Hypothalamus (tissue), 51 donors: ENCODE data around the gene SPRY1.

Experiments
- DNase-seq, 51 donors: peaks; one replicate each; lab custom pipeline; 2025; lab: John Stamatoyannopoulos, UW

Gene SPRY1

DNA sequence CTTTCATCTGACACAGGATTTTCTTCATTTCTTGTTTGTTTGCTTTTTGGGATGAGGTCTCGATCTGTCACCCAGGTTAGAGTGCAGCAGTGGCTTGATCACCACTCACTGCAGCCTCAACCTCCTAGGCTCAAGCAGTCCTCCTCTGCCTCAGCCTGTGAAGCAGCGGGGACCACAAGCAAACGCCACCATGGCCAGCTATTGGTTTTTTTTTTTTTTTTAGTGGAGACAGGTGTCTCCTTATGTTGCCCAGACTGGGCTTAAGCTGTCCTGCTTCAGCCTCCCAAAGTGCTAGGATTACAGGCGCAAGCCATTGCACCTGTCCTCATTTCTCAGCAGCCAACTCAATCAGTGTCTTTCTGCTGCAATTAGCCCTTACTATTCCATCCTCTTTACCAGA, 10.3 kb downstream of the SPRY1 start:
- DNase-seq = no peak

DNA sequence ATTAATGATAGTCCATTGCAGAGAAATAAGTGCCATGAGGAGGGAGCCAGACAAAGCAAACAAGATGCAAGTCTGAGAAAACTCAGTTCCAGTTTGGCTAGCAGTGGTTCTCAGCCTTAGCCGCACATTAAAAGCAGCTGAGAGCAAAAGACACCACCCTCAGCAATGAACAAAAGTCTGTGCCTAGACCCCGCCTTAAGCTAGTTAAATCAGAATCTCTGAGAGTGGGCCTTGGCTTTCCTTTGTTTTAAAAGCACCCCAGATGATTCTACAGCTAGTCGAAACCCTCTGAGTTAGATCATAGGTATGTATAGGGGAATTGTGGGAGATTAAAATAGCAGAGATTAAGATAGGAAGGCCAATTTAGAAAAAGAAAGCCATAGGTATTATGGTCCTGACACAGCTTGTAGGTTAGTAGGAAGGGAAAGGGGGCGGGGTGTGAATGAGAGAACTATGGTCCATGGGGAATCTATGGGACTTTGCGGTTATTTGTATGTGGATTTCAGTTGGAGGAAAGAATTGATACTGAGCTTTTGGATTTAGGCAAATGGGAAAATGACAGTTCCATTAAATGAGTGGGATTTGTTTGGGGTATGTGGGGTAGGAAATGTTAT, 12.0 kb downstream of the SPRY1 start:
- DNase-seq = no peak

- DNase-seq = no peak
These were observed 12.7 kb downstream of the SPRY1 start for GRCh38 chr4:123409334-123409733.

DNA sequence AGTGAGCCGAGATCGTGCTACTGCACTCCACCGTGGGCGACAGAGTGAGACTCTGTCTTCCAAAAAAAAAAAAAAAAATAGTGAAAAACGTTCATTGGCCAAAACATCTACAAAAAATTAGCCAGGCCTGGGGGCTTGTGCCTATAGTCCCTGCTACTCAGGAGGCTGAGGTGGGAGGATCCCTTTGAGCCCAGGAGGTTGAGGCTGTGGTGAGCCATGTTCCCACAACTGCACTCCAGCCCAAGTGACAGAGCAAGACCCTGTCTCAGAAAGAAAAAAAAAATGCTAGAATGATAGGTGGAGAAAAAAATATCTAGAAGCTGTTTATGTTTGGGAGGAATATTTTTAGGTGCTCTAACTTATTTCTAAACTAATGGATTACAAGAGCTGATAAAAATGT, 14.9 kb downstream of the SPRY1 start:
- no peak for DNase-seq

GRCh38 chr4:123412091-123412505, 15.5 kb downstream of the SPRY1 start:
- no peak for DNase-seq

DNA sequence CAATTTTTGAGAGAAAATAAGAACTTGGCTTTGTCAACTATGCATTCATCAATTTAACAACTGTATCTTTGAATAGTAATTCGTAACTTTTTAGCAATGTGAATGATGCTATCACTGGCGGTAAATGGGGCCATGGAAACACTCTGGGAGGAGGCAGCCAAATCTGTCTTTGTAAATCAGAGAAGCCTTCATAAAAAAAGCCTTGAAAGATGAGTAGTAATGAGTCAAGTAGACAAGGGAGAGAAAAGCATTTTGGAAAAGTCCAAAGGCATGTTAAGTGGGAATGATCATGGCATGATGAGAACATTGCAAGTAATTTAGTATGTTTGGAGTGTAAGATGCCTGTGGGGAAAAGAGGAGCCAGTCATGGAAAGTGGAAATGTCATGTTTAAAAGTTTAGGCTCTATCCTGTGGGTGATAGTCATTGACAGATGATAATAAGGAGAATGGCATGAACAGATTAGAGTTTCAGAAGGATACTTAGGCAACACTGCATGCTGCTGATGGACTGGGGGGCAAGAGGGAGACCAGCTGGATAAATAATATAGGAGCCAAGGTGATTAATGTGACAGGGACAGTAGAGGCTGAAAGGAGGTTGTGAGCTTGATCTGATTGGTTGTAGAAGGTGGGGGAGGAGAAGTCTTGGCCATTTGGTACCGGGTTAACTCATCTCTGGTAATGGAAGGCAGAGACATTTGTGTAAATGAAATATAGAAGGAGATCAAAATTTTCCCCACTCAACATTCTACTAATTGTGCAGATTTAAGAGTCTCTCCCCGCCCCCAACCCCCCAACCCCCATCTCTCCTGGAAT, 16.3 kb downstream of the SPRY1 start:
- DNase-seq = no peak

DNA sequence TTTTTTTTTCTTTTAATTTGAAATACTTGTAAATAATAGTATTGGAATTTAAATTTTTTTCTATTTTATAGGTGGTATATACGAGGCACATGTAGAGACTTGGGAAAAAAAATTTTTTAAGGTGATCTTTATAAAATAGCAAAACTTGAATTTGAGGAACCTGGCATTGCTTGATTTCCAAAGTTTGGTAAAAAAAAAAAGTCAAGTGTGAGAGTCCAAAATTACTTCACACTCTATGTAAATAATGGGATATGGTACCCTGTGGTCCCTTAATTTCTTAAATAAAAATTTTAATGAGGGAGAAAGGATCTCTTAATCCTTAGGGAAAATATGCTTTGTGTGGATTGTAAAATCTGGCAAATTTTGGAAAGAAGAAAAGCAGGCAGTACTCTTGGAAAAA, 19.0 kb downstream of the SPRY1 start:
- DNase-seq = no peak

GRCh38 chr4:123415977-123416376, 19.4 kb downstream of the SPRY1 start:
- no peak for DNase-seq

- DNase-seq = no peak
These were observed 21.2 kb downstream of the SPRY1 start for GRCh38 chr4:123417813-123418212.

GRCh38 chr4:123418351-123418931, 21.8 kb downstream of the SPRY1 start:
- DNase-seq = peak in 3 of 51 donors; percentile 9 to 20 (median 15)

DNA sequence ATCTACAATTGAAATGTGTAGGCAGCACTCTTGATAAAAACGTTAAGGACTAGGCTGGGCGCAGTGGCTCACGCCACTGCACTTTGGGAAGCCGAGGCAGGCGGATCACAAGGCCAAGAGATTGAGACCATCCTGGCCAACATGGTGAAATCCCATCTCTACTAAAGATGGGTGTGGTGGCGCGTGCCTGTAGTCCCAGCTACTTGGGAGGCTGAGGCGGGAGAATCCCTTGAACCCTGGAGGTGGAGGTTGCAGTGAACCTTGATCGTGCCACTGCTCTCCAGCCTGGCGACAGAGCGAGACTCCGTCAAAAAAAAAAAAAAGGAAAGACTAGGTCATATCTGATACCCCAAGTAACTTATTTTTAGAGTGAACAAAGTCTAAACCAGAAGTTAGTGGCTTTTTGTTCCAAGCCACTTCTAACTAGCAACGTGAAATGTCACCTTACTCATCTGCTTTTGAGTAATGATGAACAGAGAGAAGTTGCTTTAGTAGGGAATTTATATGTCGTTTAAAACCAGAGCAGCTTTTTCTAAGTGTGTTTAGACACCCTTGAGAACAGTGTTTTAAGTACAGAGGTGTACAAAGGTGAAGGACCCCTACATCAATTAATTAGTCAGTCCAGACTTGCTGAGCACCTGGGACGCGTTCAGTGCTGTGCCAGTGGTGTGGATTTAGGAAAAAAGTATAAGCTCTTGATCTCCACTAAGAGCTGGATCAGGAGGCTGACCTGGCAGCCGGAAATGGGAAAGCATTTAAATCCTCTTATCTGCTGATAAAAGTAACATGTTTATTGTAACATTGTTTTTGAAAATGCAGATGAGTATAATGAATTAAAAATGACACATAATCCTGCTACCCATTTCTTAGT, 23.5 kb downstream of the SPRY1 start:
- DNase-seq = no peak

DNA sequence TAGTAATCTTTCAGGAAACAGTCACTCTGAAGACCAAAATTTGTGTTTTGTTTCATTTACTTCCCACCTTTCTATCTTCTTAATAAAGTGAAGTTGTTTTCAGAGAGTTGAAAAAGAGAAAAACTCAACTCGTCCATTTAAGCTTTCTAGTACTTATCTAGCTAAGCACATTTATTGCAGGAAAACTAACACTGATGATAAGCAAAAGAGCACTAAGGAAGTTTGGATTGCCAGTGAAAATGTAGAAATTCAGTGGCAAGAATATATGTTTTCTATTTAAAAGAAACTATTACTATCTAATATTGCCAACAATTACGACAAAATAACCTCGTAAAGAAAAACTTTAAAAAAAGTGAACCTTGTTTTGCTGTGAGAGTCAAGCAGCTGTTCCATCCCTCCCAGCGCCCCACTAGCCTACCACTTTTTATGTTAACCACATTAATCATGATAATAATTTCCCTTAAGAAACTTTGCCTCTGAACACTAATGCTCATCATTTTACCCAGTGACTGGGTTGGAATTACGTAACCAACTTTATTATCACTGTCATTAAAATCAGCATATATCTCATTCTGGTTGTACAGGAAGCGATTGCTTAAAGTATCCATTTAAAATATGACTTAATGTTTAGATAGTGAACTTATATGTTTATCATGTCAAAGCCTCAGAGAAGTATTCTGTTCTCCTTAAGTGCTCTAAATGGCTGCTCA, 24.8 kb downstream of the SPRY1 start:
- no peak for DNase-seq

GRCh38 chr4:123421937-123422781, 25.6 kb downstream of the SPRY1 start:
- DNase-seq = no peak

GRCh38 chr4:123423819-123424218, 27.2 kb downstream of the SPRY1 start:
- DNase-seq = no peak

DNA sequence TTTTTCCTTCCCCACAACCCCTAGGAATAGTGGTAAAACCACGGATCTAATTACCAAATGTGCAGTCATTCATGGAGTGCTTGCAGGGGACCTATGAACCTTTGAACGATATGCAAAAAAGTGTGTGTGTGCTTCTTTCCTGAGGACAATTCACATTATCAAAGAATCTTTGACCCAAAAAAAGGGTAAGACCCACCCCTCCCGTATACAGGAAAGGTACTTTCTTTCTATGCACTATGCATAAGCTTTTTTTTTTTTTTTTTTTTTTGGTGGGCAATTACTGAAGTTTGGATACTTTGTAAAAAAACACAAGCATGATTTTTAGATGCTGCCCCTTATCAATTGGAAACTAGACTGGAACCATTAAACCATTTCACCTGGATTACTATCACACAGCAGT, 31.4 kb downstream of the SPRY1 start:
- DNase-seq = no peak

GRCh38 chr4:123430031-123430430, 33.4 kb downstream of the SPRY1 start:
- DNase-seq = no peak

- DNase-seq = no peak
These were observed 33.9 kb downstream of the SPRY1 start for GRCh38 chr4:123430501-123430900.

GRCh38 chr4:123433573-123433972, 37.0 kb downstream of the SPRY1 start:
- DNase-seq = no peak

DNA sequence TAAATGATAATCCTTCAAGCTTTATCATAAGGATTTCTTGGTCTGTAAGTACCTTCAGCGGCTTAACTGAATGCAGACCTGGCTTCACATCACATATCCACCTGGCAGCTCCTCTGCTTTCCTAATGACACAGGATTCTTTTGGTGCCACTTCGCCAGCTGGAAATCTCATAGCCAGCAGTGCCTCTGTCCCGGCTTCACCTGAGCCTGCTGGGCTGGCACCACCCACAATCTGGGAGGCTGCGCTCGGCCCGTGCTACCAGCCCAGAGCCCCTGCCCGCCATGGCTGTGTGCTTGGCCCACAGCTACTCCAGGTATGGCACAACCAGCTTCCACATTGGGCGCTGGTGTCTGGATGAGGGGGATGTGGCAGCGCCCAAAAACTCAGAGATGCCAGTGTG, 37.4 kb downstream of the SPRY1 start:
- no peak for DNase-seq
